GM18505 (cell line): ENCODE measurements around the gene GRK5.

Experiments used
- ATAC-seq: cut with Tn5 transposase; IDR thresholded peaks from one replicate; pipeline ENCODE4 v1.9.1; 2021; ENCODE audit not compliant: unreplicated experiment
- POLR2A ChIP-seq: IDR thresholded peaks from 4 replicates; pipeline ENCODE4 v1.6.1; 2011; ENCODE audit warnings: borderline replicate concordance; ENCODE audit not compliant: insufficient read depth, insufficient read length; ENCODE audit errors: extremely low read depth

GRK5 gene

GRCh38 chr10:119502618-119503155, 295.3 kb downstream of the GRK5 start:
- TF ChIP-seq POLR2A: no peak
- no peak for ATAC-seq

DNA sequence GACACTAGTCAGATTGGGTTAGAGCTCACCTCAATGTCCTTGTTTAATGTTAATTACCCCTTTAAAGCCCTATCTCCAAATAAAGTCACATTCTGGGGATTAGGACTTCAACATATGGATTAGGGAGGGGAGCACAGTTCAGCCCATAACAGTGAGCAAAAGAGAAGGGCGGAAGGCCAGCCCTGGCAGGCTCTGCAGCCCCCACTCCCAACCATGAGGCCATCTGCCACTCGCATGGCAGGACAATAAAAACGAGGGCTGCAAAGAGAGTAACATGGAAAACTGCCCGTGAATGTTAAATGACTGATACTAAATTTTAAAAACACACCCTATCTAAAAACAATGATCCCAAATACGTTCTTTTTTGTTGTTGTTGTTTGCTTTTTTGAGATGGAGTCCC, 296.4 kb downstream of the GRK5 start:
- no peak for TF ChIP-seq POLR2A
- no peak for ATAC-seq

- no peak for ATAC-seq
- no peak for TF ChIP-seq POLR2A
Observed at GRCh38 chr10:119504651-119505050, 297.3 kb downstream of the GRK5 start.

GRCh38 chr10:119505131-119505551, 297.8 kb downstream of the GRK5 start:
- no peak for TF ChIP-seq POLR2A
- no peak for ATAC-seq
